ENCODE measurements around the gene WIZ. TPM values are rescaled to one million over a fixed set of nuclear protein-coding genes. Genes with fewer than 3 reads are reported as not detected.
"Not testable (repeated sequence)": the region's sequence is repeated elsewhere in the genome, so short reads cannot be mapped to it uniquely, and the experiment has no call there.

The WIZ gene
- total RNA-seq, 2 experiments from 2014 or later, result 25.3 to 25.4 TPM

DNA sequence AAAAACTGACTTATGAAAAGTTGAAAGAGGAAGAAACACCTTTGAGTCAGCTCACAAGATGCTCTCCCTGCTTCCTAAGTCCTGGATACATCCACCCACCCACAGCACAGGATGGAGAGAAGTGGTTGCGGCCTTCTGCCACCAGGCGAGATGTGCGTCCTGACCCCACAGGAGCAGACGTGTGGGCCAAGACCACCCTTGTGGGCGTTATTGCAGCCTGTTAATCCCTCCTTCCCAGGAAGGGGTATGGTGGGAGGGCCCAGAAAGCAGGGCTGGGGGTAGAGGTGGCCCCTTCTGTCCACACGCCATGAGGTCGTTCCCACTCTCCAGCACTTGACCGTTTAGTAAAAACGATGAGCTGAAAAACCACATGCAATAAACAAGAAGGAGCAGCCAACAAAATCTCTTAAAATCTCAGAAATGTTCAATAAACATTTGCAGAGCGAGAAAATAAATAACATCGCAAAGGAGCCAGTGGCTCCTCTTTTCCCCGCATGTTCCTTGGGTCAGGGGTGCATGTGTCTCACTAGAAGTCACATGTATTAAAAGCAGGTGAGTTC, 28.5 kb downstream of the WIZ start:
- DNase-seq, result no peak
- Mint-ChIP-seq H3K4me1 (peaks cover 35% of the 10 kb centered on the region), H3K9me3 (peaks cover 3% of the 10 kb centered on the region), H3K4me3 (no peak overlapping the region), H3K27ac (no peak overlapping the region), H3K27me3 (no peaks in the 10 kb centered on the region), H3K36me3 (ENCODE audit: low read depth) (peaks cover 45% of the 10 kb centered on the region)
- POLR2A ChIA-PET, result interaction anchor here (1.5 to 6.9 kb wide), 8 partner anchors 9 to 131 kb away, joined by 3 to 108 read pairs (median 34); partner anchors contain the start of genes AKAP8 and WIZ
- CTCF ChIA-PET, result interaction anchor here (0.7 to 7.0 kb wide), 6 partner anchors 9 to 132 kb away, joined by 3 to 242 read pairs (median 10); partner anchors contain the start of gene AKAP8

DNA sequence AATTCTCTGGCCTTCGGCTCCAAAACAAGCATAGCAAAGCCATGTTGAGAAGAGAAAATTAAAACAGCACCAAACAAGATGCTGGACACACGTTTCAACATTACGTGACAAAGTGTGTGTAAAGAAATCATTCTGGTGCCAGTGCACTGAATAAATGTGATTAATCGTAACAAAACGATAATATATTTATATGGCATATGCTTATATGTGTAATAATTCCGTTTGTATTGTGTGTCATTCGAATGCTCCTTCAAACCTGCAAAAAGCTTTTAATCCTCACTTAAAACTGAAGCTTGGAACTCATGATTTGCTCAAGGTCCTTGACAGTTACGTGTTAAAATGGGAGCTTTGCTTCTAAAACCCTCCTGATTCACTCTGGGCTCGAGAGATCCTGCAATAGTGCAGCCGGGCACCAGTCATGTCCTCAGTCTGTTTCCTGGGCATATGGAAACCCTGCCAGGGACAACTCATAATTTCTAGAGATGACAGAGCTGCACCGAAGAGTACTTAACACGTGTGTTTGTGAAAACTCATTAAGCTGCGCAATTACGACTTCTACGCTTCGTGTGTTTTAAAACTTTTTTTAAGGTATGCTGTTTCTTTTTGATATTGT, 30.2 kb downstream of the WIZ start:
- H3K9me3 Mint-ChIP-seq, result peaks cover 3% of the 10 kb centered on the region
- ChIA-PET CTCF (interaction anchor here (0.5 to 7.0 kb wide), 37 partner anchors 11 to 903 kb away, joined by 3 to 242 read pairs (median 4); partner anchors contain the start of genes AKAP8, BRD4, PGLYRP2 and RASAL3), POLR2A (interaction anchor here (0.5 to 6.9 kb wide), 31 partner anchors 10 to 417 kb away, joined by 3 to 108 read pairs (median 5); partner anchors contain the start of genes AKAP8, BRD4, RASAL3 and WIZ)
- DNase-seq, result no peak
- H3K4me1 Mint-ChIP-seq, result peaks cover 40% of the 10 kb centered on the region
- peaks cover 40% of the 10 kb centered on the region for H3K36me3 Mint-ChIP-seq (ENCODE audit: low read depth)
- H3K27ac Mint-ChIP-seq, result peak overlapping the region; percentile 37
- H3K27me3 Mint-ChIP-seq, result no peaks in the 10 kb centered on the region
- peak overlapping the region; percentile 97 for H3K4me3 Mint-ChIP-seq

- Mint-ChIP-seq H3K4me1 (peaks cover 42% of the 10 kb centered on the region), H3K27ac (peak within 1 kb of the TSS; percentile 97), H3K4me3 (peak within 1 kb of the TSS; percentile 97), H3K36me3 (ENCODE audit: low read depth) (peaks cover 35% of the 10 kb centered on the region), H3K9me3 (peaks cover 3% of the 10 kb centered on the region), H3K27me3 (no peaks in the 10 kb centered on the region)
- peak; percentile 99 for DNase-seq
- ChIA-PET POLR2A (interaction anchor here (0.5 to 6.9 kb wide), 33 partner anchors 9 to 418 kb away, joined by 3 to 108 read pairs (median 4); partner anchors contain the start of genes AKAP8, BRD4, RASAL3 and WIZ), CTCF (interaction anchor here (0.5 to 7.0 kb wide), 44 partner anchors 9 to 903 kb away, joined by 3 to 242 read pairs (median 4); partner anchors contain the start of genes AKAP8, BRD4, PGLYRP2 and RASAL3)
Observed at GRCh38 chr19:15418579-15419412, 31.0 kb downstream of the WIZ start, which contains the start of gene AKAP8L. Gene AKAP8L, minus strand, starts transcription at chr19:15418988. Its CDS starts 65 bp downstream, at chr19:15418923.

GRCh38 chr19:15418231-15418578, 31.6 kb downstream of the WIZ start:
- ChIA-PET CTCF (interaction anchor here (0.7 to 7.0 kb wide), 22 partner anchors 8 to 326 kb away, joined by 3 to 242 read pairs (median 6); partner anchors contain the start of genes AKAP8, BRD4 and RASAL3), POLR2A (interaction anchor here (0.7 to 6.9 kb wide), 21 partner anchors 8 to 419 kb away, joined by 3 to 108 read pairs (median 8); partner anchors contain the start of genes AKAP8, BRD4, RASAL3 and WIZ)
- H3K27ac Mint-ChIP-seq, result peak overlapping the region; percentile 97
- DNase-seq, result no peak
- peaks cover 46% of the 10 kb centered on the region for H3K4me1 Mint-ChIP-seq
- no peaks in the 10 kb centered on the region for H3K9me3 Mint-ChIP-seq
- peak overlapping the region; percentile 97 for H3K4me3 Mint-ChIP-seq
- H3K36me3 Mint-ChIP-seq (ENCODE audit: low read depth), result peaks cover 32% of the 10 kb centered on the region
- no peaks in the 10 kb centered on the region for H3K27me3 Mint-ChIP-seq

DNA sequence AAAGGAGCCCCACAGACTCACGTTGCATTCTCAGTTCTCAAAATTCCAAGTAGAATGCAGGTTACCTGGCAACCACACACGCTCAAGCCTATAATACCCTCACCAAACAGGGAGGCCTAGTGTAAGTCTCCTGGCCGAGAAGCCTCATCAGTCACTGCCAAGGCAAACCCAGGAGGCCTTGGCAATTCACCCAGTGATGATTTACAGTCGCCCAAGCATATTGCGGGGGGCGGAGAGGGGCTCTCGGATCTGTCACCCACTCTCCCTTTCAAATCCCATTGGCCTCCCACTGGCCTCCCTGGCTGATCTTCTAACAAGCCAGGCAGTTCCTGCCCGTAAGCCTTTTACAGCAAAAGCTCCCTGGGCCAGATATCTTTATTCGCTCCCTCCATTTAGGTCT, 32.1 kb downstream of the WIZ start:
- no peaks in the 10 kb centered on the region for H3K9me3 Mint-ChIP-seq
- peak overlapping the region; percentile 97 for H3K4me3 Mint-ChIP-seq
- DNase-seq, result no peak
- H3K36me3 Mint-ChIP-seq (ENCODE audit: low read depth), result peaks cover 30% of the 10 kb centered on the region
- peak overlapping the region; percentile 97 for H3K27ac Mint-ChIP-seq
- CTCF ChIA-PET, result interaction anchor here (1.0 to 7.0 kb wide), 4 partner anchors 47 to 240 kb away, joined by 3 to 242 read pairs (median 19); no protein-coding TSS in a partner anchor
- peaks cover 50% of the 10 kb centered on the region for H3K4me1 Mint-ChIP-seq
- POLR2A ChIA-PET, result interaction anchor here (1.3 to 6.9 kb wide), 9 partner anchors 12 to 140 kb away, joined by 3 to 108 read pairs (median 50); partner anchors contain the start of genes AKAP8, BRD4 and RASAL3
- no peaks in the 10 kb centered on the region for H3K27me3 Mint-ChIP-seq

- CTCF ChIA-PET, result no interaction called here
- POLR2A ChIA-PET, result no interaction called here
- H3K27ac Mint-ChIP-seq, result no peak overlapping the region
- H3K4me1 Mint-ChIP-seq, result peaks cover 38% of the 10 kb centered on the region
- no peaks in the 10 kb centered on the region for H3K27me3 Mint-ChIP-seq
- H3K4me3 Mint-ChIP-seq, result no peak overlapping the region
- no peak for DNase-seq
- peaks cover 31% of the 10 kb centered on the region for H3K36me3 Mint-ChIP-seq (ENCODE audit: low read depth)
- H3K9me3 Mint-ChIP-seq, result no peaks in the 10 kb centered on the region
Observed at GRCh38 chr19:15412832-15413231, 36.9 kb downstream of the WIZ start.

GRCh38 chr19:15411351-15411750, 38.4 kb downstream of the WIZ start:
- H3K36me3 Mint-ChIP-seq (ENCODE audit: low read depth), result peaks cover 30% of the 10 kb centered on the region
- CTCF ChIA-PET, result interaction anchor here (0.7 to 1.0 kb wide), 2 partner anchors 24 to 32 kb away, joined by 3 read pairs; partner anchors contain the start of gene AKAP8
- POLR2A ChIA-PET, result interaction anchor here (1.5 kb wide), 1 partner anchor 32 kb away, joined by 5 read pairs; the partner anchor contains the start of gene AKAP8

GRCh38 chr19:15404780-15405211, 45.0 kb downstream of the WIZ start:
- no peak for DNase-seq
- H3K27ac Mint-ChIP-seq, result peak overlapping the region; percentile 46
- CTCF ChIA-PET, result interaction anchor here (1.6 to 2.0 kb wide), 2 partner anchors 14 to 151 kb away, joined by 4 to 6 read pairs; partner anchors contain the start of gene AKAP8L
- peaks cover 17% of the 10 kb centered on the region for H3K4me1 Mint-ChIP-seq
- POLR2A ChIA-PET, result interaction anchor here (0.7 kb wide), 1 partner anchor 25 kb away, joined by 3 read pairs; the partner anchor contains the start of gene AKAP8
- H3K27me3 Mint-ChIP-seq, result no peaks in the 10 kb centered on the region
- H3K9me3 Mint-ChIP-seq, result no peaks in the 10 kb centered on the region
- peaks cover 41% of the 10 kb centered on the region for H3K36me3 Mint-ChIP-seq (ENCODE audit: low read depth)
- H3K4me3 Mint-ChIP-seq, result no peak overlapping the region

More at GRCh38 chr19:15411351-15411750, 38.4 kb downstream of the WIZ start:
- H3K9me3 Mint-ChIP-seq, DNase-seq, H3K27me3 Mint-ChIP-seq, H3K27ac Mint-ChIP-seq, H3K4me3 Mint-ChIP-seq: not testable (repeated sequence)
- peaks cover 25% of the 10 kb centered on the region for H3K4me1 Mint-ChIP-seq

GRCh38 chr19:15404097-15404779, 45.5 kb downstream of the WIZ start:
- ChIA-PET POLR2A (interaction anchor here (0.7 kb wide), 1 partner anchor 25 kb away, joined by 3 read pairs; the partner anchor contains the start of gene AKAP8), CTCF (interaction anchor here (0.5 to 2.0 kb wide), 3 partner anchors 15 to 157 kb away, joined by 3 to 6 read pairs (median 4); partner anchors contain the start of gene AKAP8L)
- H3K4me1 Mint-ChIP-seq, result peaks cover 14% of the 10 kb centered on the region
- no peaks in the 10 kb centered on the region for H3K27me3 Mint-ChIP-seq
- H3K27ac Mint-ChIP-seq, result peak overlapping the region; percentile 46
- no peak overlapping the region for H3K4me3 Mint-ChIP-seq
- no peaks in the 10 kb centered on the region for H3K9me3 Mint-ChIP-seq
- peaks cover 41% of the 10 kb centered on the region for H3K36me3 Mint-ChIP-seq (ENCODE audit: low read depth)
- DNase-seq, result no peak

DNA sequence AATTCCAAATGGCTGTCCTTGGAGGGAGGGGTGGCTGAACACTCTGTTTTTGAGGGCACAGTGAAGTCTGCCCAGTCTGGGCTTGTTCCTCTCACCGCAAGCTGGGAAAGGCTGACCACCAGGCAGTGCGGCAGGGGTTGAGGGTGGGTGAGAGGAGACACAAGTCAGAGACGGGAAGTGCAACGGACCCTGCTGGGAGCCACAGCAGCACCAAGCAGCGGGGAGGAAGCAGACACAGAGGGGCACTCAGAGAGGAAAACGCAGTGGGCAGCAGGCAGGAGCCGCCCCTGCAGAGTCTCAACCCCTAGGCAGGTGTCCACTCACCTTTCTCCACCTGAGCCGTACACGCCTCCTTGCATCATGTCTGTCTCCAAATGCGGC, 46.6 kb downstream of the WIZ start:
- Mint-ChIP-seq H3K9me3 (no peaks in the 10 kb centered on the region), H3K27me3 (no peaks in the 10 kb centered on the region), H3K36me3 (ENCODE audit: low read depth) (peaks cover 43% of the 10 kb centered on the region), H3K4me3 (no peak overlapping the region), H3K27ac (no peak overlapping the region), H3K4me1 (peaks cover 14% of the 10 kb centered on the region)
- no peak for DNase-seq
- ChIA-PET CTCF (no interaction called here), POLR2A (no interaction called here)

- H3K4me3 Mint-ChIP-seq, result no peak overlapping the region
- H3K9me3 Mint-ChIP-seq, result no peaks in the 10 kb centered on the region
- H3K27ac Mint-ChIP-seq, result no peak overlapping the region
- H3K4me1 Mint-ChIP-seq, result peaks cover 10% of the 10 kb centered on the region
- H3K27me3 Mint-ChIP-seq, result no peaks in the 10 kb centered on the region
- H3K36me3 Mint-ChIP-seq (ENCODE audit: low read depth), result peaks cover 44% of the 10 kb centered on the region
- POLR2A ChIA-PET, result no interaction called here
- no peak for DNase-seq
- CTCF ChIA-PET, result no interaction called here
Observed at GRCh38 chr19:15402411-15403150, 47.2 kb downstream of the WIZ start.

Data from activated CD4-positive, alpha-beta memory T cell treated with anti-CD3 and anti-CD28 coated beads, Interleukin-2, amount 10 ng/mL, durations not matched to agents 7 days and 5 days (primary cell).